NCI-H2029 treated with DMSO at 0.1 percent for 48 hours (cell line): ENCODE data around the gene ALG5.
A peak's percentile ranks its signal among the peaks of the same experiment; 100 is the strongest.

Experiments used
- DNase-seq: peaks from one replicate; lab custom pipeline; 2025; lab: John Stamatoyannopoulos, UW

The ALG5 gene

GRCh38 chr13:36979361-36980050, 19.6 kb downstream of the ALG5 start:
- no peak for DNase-seq

- no peak for DNase-seq
These were observed 24.0 kb downstream of the ALG5 start for GRCh38 chr13:36975172-36975571.

GRCh38 chr13:36973621-36974295, 25.4 kb downstream of the ALG5 start:
- no peak for DNase-seq

- no peak for DNase-seq
These were observed 26.1 kb downstream of the ALG5 start for GRCh38 chr13:36973009-36973408.

DNA sequence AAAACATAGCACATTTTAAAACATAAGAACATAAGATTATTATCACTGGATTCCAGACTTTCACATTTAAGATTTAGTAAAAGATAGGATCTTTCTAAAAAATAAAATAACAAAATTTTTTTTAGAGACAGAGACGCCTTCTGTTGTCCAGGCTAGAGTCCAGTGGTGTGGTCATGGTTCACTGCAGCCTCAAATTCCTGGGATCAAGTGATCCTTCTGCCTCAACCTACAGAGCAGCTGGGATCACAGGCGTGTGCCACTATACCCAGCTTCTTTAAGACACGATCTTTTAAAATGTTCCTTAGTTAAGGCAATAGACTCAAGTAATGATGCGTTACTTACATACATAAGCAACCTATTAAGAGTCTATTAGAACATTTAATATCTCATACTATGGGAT, 32.7 kb downstream of the ALG5 start:
- DNase-seq = no peak

GRCh38 chr13:36965767-36966166, 33.4 kb downstream of the ALG5 start:
- no peak for DNase-seq

DNA sequence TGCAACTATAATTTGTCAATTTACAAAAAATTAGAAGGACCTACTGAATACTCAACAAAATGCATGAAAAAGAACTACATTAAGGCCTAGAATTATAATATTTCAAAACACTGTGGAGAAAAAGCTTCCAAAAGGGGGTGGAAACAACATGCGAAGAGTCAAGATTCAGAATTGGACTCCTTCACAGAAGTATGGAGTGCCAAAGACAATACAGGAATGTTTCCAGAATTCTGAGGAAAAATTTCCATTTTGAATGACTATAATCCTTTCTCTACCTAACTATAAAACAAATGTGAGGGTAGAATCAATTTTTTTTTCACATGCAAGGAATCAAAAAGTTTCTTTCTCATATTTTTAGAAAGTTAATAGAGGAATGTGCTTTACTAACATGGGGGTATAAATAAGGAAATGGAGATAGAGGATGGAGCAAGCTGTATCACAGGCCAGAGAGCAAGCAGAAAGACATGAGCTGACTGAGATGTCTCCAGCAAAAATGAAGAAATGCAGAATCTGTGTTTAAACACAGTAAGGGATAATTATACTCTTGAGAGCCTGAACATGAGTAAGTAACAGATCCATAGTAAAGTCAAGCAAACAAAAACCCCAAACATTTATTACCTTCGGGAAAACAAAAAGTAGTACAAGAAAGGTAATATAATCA, 39.6 kb downstream of the ALG5 start:
- DNase-seq = no peak

DNA sequence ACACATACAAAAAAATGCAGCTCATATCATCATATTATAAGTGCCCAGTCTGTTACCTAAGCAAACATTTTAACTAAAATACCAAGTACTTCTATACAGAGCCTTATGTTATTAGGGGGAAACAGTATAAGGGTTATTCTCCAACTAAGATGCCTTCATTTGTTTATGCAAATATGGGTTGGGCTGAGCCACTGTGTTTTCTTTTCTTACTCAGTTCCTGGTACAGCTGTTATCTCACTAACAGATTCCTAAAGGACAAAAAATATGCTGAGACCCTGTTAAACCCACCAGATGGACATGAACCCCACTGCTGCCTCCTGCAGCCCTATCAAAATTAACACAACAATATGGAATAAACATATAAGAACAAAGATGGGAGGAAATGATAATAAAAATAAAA, 44.6 kb downstream of the ALG5 start:
- DNase-seq = no peak

GRCh38 chr13:36950920-36951319, 48.2 kb downstream of the ALG5 start:
- no peak for DNase-seq

DNA sequence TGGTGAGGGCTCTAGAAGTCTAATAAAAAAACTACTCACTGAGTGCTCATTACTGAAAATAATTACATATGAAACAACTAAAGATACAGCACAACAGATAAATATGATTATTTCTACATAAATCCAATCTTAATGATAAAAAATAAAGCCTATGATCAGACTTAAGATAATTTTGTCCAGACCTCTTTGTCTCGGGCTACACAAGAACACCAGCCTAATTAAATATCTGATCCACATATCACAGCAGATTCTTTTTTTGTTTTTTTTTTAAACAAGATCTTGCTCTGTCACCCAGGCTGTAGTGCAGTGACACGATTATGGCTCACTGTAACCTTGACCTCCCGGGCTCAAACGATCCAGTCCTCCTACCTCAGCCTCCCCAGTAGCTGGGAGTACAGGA, 48.8 kb downstream of the ALG5 start:
- DNase-seq = no peak

DNA sequence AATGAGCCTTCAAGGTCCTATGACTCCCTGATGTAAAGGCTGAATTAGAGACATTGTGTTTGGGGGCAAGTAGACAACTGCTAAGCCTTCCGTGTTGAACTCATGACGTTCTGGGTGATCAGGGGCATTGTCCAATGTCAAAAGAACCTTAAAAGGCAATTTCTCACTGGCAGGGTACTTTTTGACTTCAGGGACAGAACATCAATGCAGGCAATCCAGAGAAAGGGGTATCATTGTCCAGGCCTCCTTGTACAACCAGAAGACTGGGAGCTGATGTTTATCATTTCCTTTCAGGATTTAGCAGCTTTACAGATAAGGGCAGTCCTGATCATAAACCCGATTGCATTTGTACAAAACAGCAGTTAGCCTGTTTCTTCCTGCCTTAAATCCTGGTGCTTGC, 54.1 kb downstream of the ALG5 start:
- no peak for DNase-seq

DNA sequence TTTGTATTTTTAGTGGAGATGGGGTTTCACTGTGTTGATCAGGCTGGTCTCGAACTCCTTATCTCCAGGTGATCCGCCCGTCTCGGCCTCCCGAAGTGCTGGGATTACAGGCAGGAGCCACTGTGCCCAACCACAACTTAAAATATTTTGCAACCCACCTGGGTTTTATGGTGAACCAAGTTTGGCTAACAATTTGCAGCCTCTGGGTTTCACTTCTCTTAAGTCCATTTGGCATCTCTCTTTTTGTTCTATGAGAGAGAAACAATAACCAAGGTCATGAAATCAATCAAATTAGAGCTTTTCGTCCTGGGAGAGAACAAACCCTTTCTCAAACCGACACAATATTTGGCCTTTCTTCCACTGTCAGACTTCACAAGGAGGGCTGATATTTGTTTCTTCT, 73.5 kb downstream of the ALG5 start:
- DNase-seq = no peak

DNA sequence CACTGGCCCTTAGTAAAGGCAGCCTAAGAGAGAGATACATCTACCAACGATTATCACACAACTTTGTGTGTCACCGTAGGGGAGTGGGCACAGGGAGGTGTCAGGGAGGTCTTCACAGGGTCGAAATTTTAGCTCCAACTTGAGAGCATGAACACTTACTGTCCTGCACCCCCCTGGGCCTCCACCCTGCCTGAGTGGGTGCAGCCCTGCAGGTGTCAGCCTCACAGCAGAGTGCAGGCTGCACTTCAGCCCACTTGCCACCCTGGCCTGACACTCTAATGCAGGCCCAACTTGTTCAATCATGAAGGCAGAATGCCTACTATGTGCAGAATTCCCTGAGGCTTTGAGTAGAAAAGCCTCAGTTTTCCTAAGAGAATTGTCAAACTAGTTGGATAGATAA, 75.1 kb downstream of the ALG5 start:
- no peak for DNase-seq

DNA sequence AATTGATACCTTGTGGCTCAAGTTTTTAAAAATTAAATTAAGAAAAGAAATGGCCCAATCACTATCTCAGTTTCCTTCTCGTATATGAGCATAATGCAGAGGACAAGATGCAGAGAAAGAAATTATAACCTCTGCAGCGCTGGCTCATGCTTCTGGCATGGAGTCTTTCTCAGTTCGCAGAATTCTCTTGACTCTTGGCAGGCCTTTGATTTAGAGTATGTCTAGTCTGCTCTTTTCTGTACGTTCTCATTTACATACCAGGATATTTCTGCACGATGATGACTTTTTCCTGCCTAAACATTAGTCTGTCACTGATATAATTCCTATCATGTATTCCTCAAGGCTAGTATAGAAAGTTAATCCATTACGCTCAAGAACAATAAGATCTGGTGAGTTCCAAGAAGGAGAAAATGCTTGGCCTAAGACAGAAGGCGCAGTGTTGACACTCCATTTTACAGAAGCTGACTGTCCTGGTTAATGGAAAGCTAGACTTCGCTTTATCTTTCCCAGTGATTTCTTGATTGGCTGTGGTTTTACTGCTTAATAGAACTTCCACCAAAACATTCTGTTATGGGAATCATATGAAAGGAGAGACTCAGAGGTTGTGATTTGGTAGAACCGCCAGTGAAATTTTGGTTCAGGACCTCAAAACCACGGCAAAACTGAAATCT, 77.4 kb downstream of the ALG5 start:
- DNase-seq = no peak

DNA sequence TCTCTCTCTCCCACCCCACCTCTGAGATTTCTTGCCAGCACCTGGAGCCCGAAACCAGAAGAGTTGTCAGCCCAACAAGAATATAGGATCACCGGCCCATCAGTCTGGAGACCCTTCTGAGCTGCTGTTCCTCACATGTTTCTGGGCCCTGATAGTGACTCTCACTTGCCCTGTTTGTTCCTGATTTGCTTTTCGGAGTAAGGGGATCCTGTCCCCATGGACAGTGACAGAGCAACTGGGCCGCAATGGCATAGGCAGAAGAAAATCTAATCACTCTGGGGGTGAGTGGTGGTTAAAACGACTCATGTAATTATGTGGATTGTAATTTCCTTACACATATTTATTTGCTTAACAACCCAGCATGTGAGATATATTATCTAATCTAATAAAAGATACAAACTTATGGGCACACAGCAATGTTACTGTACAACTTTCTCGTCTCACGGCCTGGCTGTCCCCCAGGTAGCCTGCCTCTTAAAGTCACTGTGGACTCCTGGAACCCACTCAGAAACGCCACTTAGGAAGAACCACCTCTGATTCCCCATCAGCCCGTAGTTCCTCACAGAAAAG, 78.4 kb downstream of the ALG5 start:
- DNase-seq = no peak

DNA sequence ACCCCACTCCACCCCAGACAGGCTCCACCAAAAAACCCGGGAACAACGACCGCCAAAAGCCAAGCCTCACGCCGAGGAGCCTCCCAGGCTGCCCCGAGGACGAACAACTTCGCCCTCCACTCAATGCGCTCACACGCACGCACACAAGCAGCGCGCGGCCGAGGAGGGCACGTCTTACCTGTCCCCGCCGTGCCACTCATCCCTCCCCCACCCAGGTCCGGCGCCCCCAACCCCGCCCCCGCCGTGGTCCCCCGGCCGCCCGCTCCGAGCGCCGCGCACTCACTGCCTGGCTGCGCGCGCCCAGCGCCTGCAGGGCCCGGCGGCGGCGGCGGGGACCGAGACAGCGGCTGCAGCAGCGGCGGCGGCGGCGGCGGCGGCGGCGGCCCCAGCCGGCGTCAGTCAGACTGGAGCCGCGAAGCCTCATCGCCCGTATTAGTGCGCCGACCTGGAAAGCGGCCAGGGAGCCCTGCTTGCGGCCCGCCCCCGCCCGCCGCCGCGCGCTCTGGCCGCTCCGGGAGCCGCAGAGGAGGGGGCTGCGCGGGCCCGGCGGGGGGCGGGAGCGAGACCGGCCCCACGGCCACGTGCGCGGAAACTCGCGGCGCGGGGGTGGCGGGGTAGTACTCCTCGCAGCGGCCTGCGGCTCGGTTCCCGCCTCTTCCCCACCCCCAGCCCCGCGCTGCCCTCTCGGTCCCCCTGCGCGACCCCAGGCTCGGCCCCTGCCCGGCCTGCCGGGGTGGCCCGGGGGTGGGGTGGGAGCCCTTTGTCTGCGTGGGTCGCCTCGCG, 79.1 kb downstream of the ALG5 start, which contains the start of gene SMAD9:
Gene SMAD9 (minus strand): TSS at position 406 of the 783 bp plus-strand sequence. CDS start 40,549 bp downstream, outside the sequence.
- DNase-seq = no peak

DNA sequence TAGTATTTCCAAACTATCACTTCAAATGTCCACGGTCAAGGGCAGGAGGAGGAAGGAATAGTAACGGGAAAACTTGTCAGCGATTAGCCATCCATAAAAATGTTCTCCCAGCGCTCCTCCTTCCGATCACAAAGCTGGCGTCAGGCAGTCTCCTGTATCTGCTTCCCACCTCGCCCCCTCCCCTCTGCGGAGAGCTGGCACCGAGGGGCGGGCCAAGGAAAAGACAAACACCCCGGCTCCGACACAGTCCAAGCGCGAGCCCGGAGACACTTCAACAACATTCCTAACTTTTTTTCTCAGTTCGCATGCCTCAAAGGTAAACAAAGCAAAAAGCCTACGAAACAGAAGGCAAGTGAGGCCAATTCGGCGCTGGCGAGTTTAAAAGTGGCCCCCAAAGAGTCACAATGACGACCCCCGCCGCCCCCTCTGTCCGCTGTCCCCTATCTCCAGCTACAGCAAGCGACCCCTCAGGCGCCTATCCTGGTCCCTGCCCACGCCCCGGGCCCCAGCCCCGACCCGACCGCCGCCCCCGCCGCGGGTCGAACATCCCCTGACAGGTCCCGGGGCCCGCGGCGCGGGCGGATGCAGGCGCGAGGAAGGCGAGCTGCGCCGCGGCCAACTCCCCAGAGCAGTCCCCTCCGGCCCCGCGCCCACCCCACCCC, 79.8 kb downstream of the ALG5 start:
- peak; percentile 27 for DNase-seq

DNA sequence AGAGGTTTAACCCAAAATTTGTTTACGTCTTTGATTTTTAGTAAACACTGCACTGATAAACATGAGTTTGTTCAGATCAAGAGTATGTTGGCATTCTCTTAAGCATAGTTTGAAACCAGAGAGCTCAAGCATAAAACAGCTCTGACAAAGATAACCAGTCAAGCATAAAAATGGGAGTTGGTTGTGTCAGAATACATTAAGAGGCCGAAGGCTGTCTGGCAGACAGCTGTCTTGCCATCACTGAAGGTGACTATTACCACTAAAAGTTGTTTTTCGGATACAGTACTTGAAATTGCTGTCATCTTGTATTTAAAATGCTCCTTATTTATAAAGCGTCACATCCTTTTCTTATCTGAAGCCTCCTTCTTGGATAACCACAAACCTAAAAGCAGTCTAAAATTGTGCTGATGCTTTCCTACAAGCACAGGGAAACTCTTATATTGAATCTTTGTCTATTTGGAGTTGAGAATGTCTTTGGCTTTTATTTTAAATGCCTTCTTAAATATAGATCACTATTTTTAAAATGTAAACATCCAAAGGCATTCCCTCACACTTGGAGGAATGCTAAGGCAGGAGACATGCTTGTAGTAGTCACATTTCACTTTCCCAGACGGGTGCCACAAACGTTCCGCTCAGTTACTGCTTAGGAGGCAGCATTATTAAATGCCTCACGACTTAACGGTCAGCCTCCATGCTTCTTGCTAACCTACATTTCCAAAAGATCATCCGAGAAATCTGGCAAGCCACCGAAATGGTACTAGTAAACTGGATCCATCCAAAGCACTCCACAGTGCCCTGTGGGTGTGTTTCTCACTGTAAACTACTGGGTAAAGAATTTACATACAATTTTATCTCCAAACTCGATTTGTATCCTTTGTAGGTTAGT, 80.7 kb downstream of the ALG5 start:
- no peak for DNase-seq

GRCh38 chr13:36917311-36917710, 81.8 kb downstream of the ALG5 start:
- DNase-seq = no peak
